Endodermal cell (in vitro differentiated cells): Measurements from ENCODE around the gene DNPEP. TPM values are rescaled to one million over a fixed set of nuclear protein-coding genes. Genes with fewer than 3 reads are reported as not detected.

ENCODE experiments used
- DNase-seq: peaks from one replicate; pipeline ENCODE4 v3.0.0-alpha.2; 2017
- H3K27ac ChIP-seq: 2 replicates; pipeline ENCODE4 v1.5.1; 2013; ENCODE audit warnings: mild to moderate bottlenecking, low read depth, low read length, moderate library complexity
- H3K27me3 ChIP-seq: 2 replicates; pipeline ENCODE4 v1.6.1; 2013; ENCODE audit warnings: mild to moderate bottlenecking, low read length, moderate library complexity; ENCODE audit not compliant: insufficient read depth, control insufficient read depth, poor library complexity, severe bottlenecking
- H3K36me3 ChIP-seq: 2 replicates; pipeline ENCODE4 v1.7.0; 2013; ENCODE audit warnings: mild to moderate bottlenecking, low read length, moderate library complexity; ENCODE audit not compliant: control insufficient read depth, insufficient read depth
- H3K4me1 ChIP-seq: one replicate; pipeline ENCODE4 v1.7.0; 2013; ENCODE audit warnings: low read length; ENCODE audit not compliant: control insufficient read depth, insufficient read depth
- H3K4me3 ChIP-seq: 2 replicates; pipeline ENCODE4 v1.5.1; 2013; ENCODE audit warnings: mild to moderate bottlenecking, low read length, moderate library complexity
- H3K9ac ChIP-seq: 2 replicates; pipeline ENCODE4 v1.6.1; 2013; ENCODE audit warnings: mild to moderate bottlenecking, low read length, moderate library complexity; ENCODE audit not compliant: poor library complexity, severe bottlenecking; ENCODE audit errors: extremely low read depth
- H3K9me3 ChIP-seq: 2 replicates; pipeline ENCODE4 v1.6.1; 2013; ENCODE audit warnings: mild to moderate bottlenecking, low read length, moderate library complexity; ENCODE audit not compliant: control insufficient read depth
- H3K27ac Mint-ChIP-seq: 2 replicates; pipeline ENCODE4 v1.8.0; 2020; ENCODE audit warnings: mixed read lengths
- H3K27me3 Mint-ChIP-seq: 2 replicates; pipeline ENCODE4 v1.8.0; 2021; ENCODE audit warnings: mild to moderate bottlenecking, mixed read lengths; ENCODE audit not compliant: insufficient read depth
- H3K36me3 Mint-ChIP-seq: 2 replicates; pipeline ENCODE4 v1.8.0; 2020; ENCODE audit warnings: low read depth, mixed read lengths
- H3K4me1 Mint-ChIP-seq: 2 replicates; pipeline ENCODE4 v1.8.0; 2020; ENCODE audit warnings: mixed read lengths
- H3K4me3 Mint-ChIP-seq: 2 replicates; pipeline ENCODE4 v1.8.0; 2020; ENCODE audit warnings: mild to moderate bottlenecking, moderate library complexity, mixed read lengths
- H3K9me3 Mint-ChIP-seq: 2 replicates; pipeline ENCODE4 v1.8.0; 2020; ENCODE audit warnings: mild to moderate bottlenecking, mixed read lengths
- CTCF ChIP-seq: fragments of 200-600 bp; sonication (generic); conservative IDR thresholded peaks from 2 replicates; pipeline ENCODE4 v1.5.0; 2021; ENCODE audit warnings: antibody characterized with exemption, mild to moderate bottlenecking
- WGBS, 2 experiments: methylation state at CpG; one replicate each; pipeline versions ENCODE4 v1.1.5 to v1.1.7; 2013; ENCODE audit warnings: missing lambda C conversion rate in 2 of 2, mixed read lengths in 1 of 2; ENCODE audit not compliant: insufficient coverage in 1 of 2, insufficient read length in 1 of 2; 5-methylcytosine and 5-hydroxymethylcytosine counted together
- total RNA-seq, 2 donors: library from RNA; stranded (reverse); fragmentation: NEBNext Ultra II Directional in 1 of 2; extraction: Animal tissue kit (Norgen Biotek cat#: 25700) in 1 of 2; gene quantifications; 2 replicates in 1 of 2; 3 replicates in 1 of 2; pipeline ENCODE4 v1.2.1, GENCODE V29; 2021

DNPEP gene
- total RNA-seq, 2 donors from 2014 or later, result 54.6 to 76.1 TPM

- Mint-ChIP-seq H3K9me3 (no peaks in the 10 kb centered on the region), H3K36me3 (no peaks in the 10 kb centered on the region), H3K27ac (no peak overlapping the region), H3K4me1 (peaks cover 2% of the 10 kb centered on the region), H3K27me3 (peaks cover 80% of the 10 kb centered on the region), H3K4me3 (no peak overlapping the region)
- Histone ChIP-seq H3K9ac (no peak overlapping the region), H3K4me1 (no peaks in the 10 kb centered on the region), H3K36me3 (no peaks in the 10 kb centered on the region), H3K9me3 (no peaks in the 10 kb centered on the region), H3K4me3 (no peak overlapping the region), H3K27me3 (peaks cover 74% of the 10 kb centered on the region), H3K27ac (no peak overlapping the region)
- DNase-seq, result no peak
- WGBS, 2 experiments, result no CpG with 5 or more reads among the region's 1 CpG
- TF ChIP-seq CTCF, result no peak
Observed at GRCh38 chr2:219356834-219357233, 30.9 kb downstream of the DNPEP start.

GRCh38 chr2:219354582-219354981, 33.1 kb downstream of the DNPEP start:
- 60 to 92% methylated on average over 1 to 4 of the region's 4 CpGs for WGBS, 2 experiments
- TF ChIP-seq CTCF, result no peak

GRCh38 chr2:219353129-219353528, 34.6 kb downstream of the DNPEP start:
- no peaks in the 10 kb centered on the region for H3K4me1 Mint-ChIP-seq

More at GRCh38 chr2:219354582-219354981, 33.1 kb downstream of the DNPEP start:
- Histone ChIP-seq H3K4me1 (no peaks in the 10 kb centered on the region), H3K4me3 (no peak overlapping the region), H3K27ac (no peak overlapping the region), H3K9ac (no peak overlapping the region), H3K36me3 (no peaks in the 10 kb centered on the region), H3K9me3 (no peaks in the 10 kb centered on the region), H3K27me3 (peaks cover 59% of the 10 kb centered on the region)
- no peak for DNase-seq
- Mint-ChIP-seq H3K4me1 (peaks cover 2% of the 10 kb centered on the region), H3K36me3 (no peaks in the 10 kb centered on the region), H3K4me3 (no peak overlapping the region), H3K9me3 (no peaks in the 10 kb centered on the region), H3K27me3 (peaks cover 72% of the 10 kb centered on the region), H3K27ac (no peak overlapping the region)

More at GRCh38 chr2:219353129-219353528, 34.6 kb downstream of the DNPEP start:
- no peak overlapping the region for H3K9ac ChIP-seq
- no peak for DNase-seq
- Mint-ChIP-seq H3K27me3 (peaks cover 67% of the 10 kb centered on the region), H3K27ac (no peak overlapping the region), H3K9me3 (no peaks in the 10 kb centered on the region), H3K36me3 (no peaks in the 10 kb centered on the region), H3K4me3 (no peak overlapping the region)
- no peak overlapping the region for H3K27ac ChIP-seq
- H3K4me1 ChIP-seq, result no peaks in the 10 kb centered on the region
- H3K4me3 ChIP-seq, result no peak overlapping the region
- TF ChIP-seq CTCF, result no peak
- peaks cover 59% of the 10 kb centered on the region for H3K27me3 ChIP-seq
- H3K36me3 ChIP-seq, result no peaks in the 10 kb centered on the region
- H3K9me3 ChIP-seq, result no peaks in the 10 kb centered on the region
- 75% methylated on average over 4 to 5 of the region's 5 CpGs for WGBS, 2 experiments
